H9 (cell line): ENCODE measurements around the gene COX8C. TPM values are rescaled to one million over a fixed set of nuclear protein-coding genes. Genes with fewer than 3 reads are reported as not detected.

ENCODE experiments used
- DNase-seq: peaks from one replicate; pipeline ENCODE4 v3.0.0-alpha.2; 2017
- H2AFZ ChIP-seq: one replicate; pipeline ENCODE4 v1.6.1; 2013; ENCODE audit warnings: mild to moderate bottlenecking, low read length, control low read depth, moderate library complexity
- H2AK5ac ChIP-seq: 2 replicates; pipeline ENCODE4 v1.6.1; 2013; ENCODE audit warnings: low read length, control low read depth, mixed read lengths; ENCODE audit not compliant: insufficient read length
- H2BK120ac ChIP-seq: one replicate; pipeline ENCODE4 v1.6.1; 2013; ENCODE audit warnings: low read depth, mild to moderate bottlenecking, low read length, control low read depth, inconsistent platforms; ENCODE audit not compliant: poor library complexity, severe bottlenecking
- H2BK12ac ChIP-seq: 2 replicates; pipeline ENCODE4 v1.6.1; 2013; ENCODE audit warnings: low read length, control low read depth, mixed read lengths, low read depth; ENCODE audit not compliant: insufficient read length
- H2BK15ac ChIP-seq: 2 replicates; pipeline ENCODE4 v1.6.1; 2013; ENCODE audit warnings: low read depth, low read length, control low read depth
- H2BK20ac ChIP-seq: one replicate; pipeline ENCODE4 v1.6.1; 2013; ENCODE audit warnings: low read depth, mild to moderate bottlenecking, low read length, control low read depth, inconsistent platforms; ENCODE audit not compliant: poor library complexity, severe bottlenecking
- H2BK5ac ChIP-seq: 2 replicates; pipeline ENCODE4 v1.6.1; 2013; ENCODE audit warnings: low read length, control low read depth, mixed read lengths; ENCODE audit not compliant: insufficient read length
- H3K14ac ChIP-seq: 2 replicates; pipeline ENCODE4 v1.6.1; 2013; ENCODE audit warnings: low read length, control low read depth; ENCODE audit not compliant: insufficient read depth
- H3K18ac ChIP-seq: 2 replicates; pipeline ENCODE4 v1.6.1; 2013; ENCODE audit warnings: low read depth, mild to moderate bottlenecking, mixed read lengths, low read length, control low read depth; ENCODE audit not compliant: insufficient read length
- H3K23ac ChIP-seq: 2 replicates; pipeline ENCODE4 v1.6.1; 2013; ENCODE audit warnings: low read length, control low read depth, mixed read lengths, low read depth; ENCODE audit not compliant: insufficient read length
- H3K23me2 ChIP-seq: 2 replicates; pipeline ENCODE4 v1.6.1; 2013; ENCODE audit warnings: low read depth, mild to moderate bottlenecking, mixed read lengths, low read length, control low read depth; ENCODE audit not compliant: insufficient read length, poor library complexity, severe bottlenecking
- H3K27ac ChIP-seq: 2 replicates; pipeline ENCODE4 v1.5.1; 2013; ENCODE audit warnings: low read length, control low read depth, mixed read lengths, low read depth; ENCODE audit not compliant: insufficient read length
- H3K27me3 ChIP-seq: 2 replicates; pipeline ENCODE4 v1.6.1; 2013; ENCODE audit warnings: low read length, control low read depth, inconsistent platforms; ENCODE audit not compliant: insufficient read depth
- H3K4ac ChIP-seq: 2 replicates; pipeline ENCODE4 v1.6.1; 2013; ENCODE audit warnings: low read depth, mild to moderate bottlenecking, control low read depth, inconsistent platforms, low read length, moderate library complexity
- H3K4me1 ChIP-seq: 2 replicates; pipeline ENCODE4 v1.6.1; 2013; ENCODE audit warnings: low read length, control low read depth, inconsistent platforms; ENCODE audit not compliant: insufficient read depth
- H3K4me2 ChIP-seq: 2 replicates; pipeline ENCODE4 v1.6.1; 2013; ENCODE audit warnings: low read length, control low read depth, mixed read lengths; ENCODE audit not compliant: insufficient read length, insufficient read depth
- H3K56ac ChIP-seq: 2 replicates; pipeline ENCODE4 v1.6.1; 2013; ENCODE audit warnings: low read depth, mild to moderate bottlenecking, mixed read lengths, low read length, control low read depth; ENCODE audit not compliant: insufficient read length
- H3K79me1 ChIP-seq: 2 replicates; pipeline ENCODE4 v1.6.1; 2013; ENCODE audit warnings: low read depth, mild to moderate bottlenecking, moderate library complexity, low read length, control low read depth, inconsistent platforms; ENCODE audit not compliant: insufficient read depth, poor library complexity, severe bottlenecking
- H3K79me2 ChIP-seq: 2 replicates; pipeline ENCODE4 v1.6.1; 2013; ENCODE audit warnings: low read length, control low read depth, inconsistent platforms; ENCODE audit not compliant: insufficient read depth
- H3K9ac ChIP-seq: 2 replicates; pipeline ENCODE4 v1.6.1; 2013; ENCODE audit warnings: low read length, control low read depth, mixed read lengths; ENCODE audit not compliant: insufficient read length; ENCODE audit errors: extremely low read depth
- H3K9me3 ChIP-seq: one replicate; pipeline ENCODE4 v1.6.1; 2013; ENCODE audit warnings: low read depth, low read length, inconsistent platforms; ENCODE audit not compliant: control insufficient read depth
- H3T11ph ChIP-seq: one replicate; pipeline ENCODE4 v1.6.1; 2013; ENCODE audit warnings: mild to moderate bottlenecking, low read length, control low read depth, inconsistent platforms
- H4K20me1 ChIP-seq: one replicate; pipeline ENCODE4 v1.6.1; 2013; ENCODE audit not compliant: control insufficient read depth, insufficient read length, insufficient read depth
- H4K5ac ChIP-seq: 2 replicates; pipeline ENCODE4 v1.6.1; 2013; ENCODE audit warnings: low read depth, mild to moderate bottlenecking, mixed read lengths, low read length, control low read depth; ENCODE audit not compliant: insufficient read length
- H4K8ac ChIP-seq: replicated peaks from 2 replicates; pipeline ENCODE4 v1.6.1; 2013; ENCODE audit warnings: low read length, control low read depth, mixed read lengths, low read depth; ENCODE audit not compliant: insufficient read length
- H4K91ac ChIP-seq: 2 replicates; pipeline ENCODE4 v1.6.1; 2013; ENCODE audit warnings: low read depth, mild to moderate bottlenecking, moderate library complexity, mixed read lengths, low read length, control low read depth; ENCODE audit not compliant: insufficient read length
- H3K27ac Mint-ChIP-seq, 3 experiments: 2 replicates in 2 of 3; 3 replicates in 1 of 3; pipeline ENCODE4 v1.8.0; 2020 to 2021; ENCODE audit warnings: mixed read lengths in 3 of 3, mild to moderate bottlenecking in 1 of 3, moderate library complexity in 1 of 3
- H3K27me3 Mint-ChIP-seq: 2 replicates; pipeline ENCODE4 v1.8.0; 2021; ENCODE audit warnings: low read depth, mild to moderate bottlenecking, moderate library complexity, mixed read lengths
- H3K36me3 Mint-ChIP-seq, 3 experiments: 2 replicates in 2 of 3; 3 replicates in 1 of 3; pipeline ENCODE4 v1.8.0; 2020 to 2021; ENCODE audit warnings: low read depth in 3 of 3, mixed read lengths in 3 of 3; ENCODE audit not compliant: insufficient read depth in 1 of 3
- H3K4me1 Mint-ChIP-seq, 2 experiments: 2 replicates each; pipeline ENCODE4 v1.8.0; 2020; ENCODE audit warnings: mixed read lengths in 2 of 2
- H3K4me3 Mint-ChIP-seq, 2 experiments: 2 replicates in 1 of 2; 3 replicates in 1 of 2; pipeline ENCODE4 v1.8.0; 2020 to 2021; ENCODE audit warnings: mild to moderate bottlenecking in 2 of 2, mixed read lengths in 2 of 2, moderate library complexity in 1 of 2
- H3K9me3 Mint-ChIP-seq, 2 experiments: 2 replicates in 1 of 2; 3 replicates in 1 of 2; pipeline ENCODE4 v1.8.0; 2020; ENCODE audit warnings: mild to moderate bottlenecking in 2 of 2, mixed read lengths in 2 of 2, moderate library complexity in 1 of 2
- WGBS: extraction: QIAGEN DNeasy Blood & Tissue Kit; methylation state at CpG from one replicate; pipeline ENCODE4 v1.1.7; 2013; ENCODE audit warnings: missing lambda C conversion rate, low lambda C conversion rate, mixed read lengths; ENCODE audit not compliant: insufficient read length; ENCODE audit errors: extremely low coverage; 5-methylcytosine and 5-hydroxymethylcytosine counted together
- total RNA-seq: library from RNA; stranded (reverse); gene quantifications from 2 replicates; pipeline ENCODE4 v1.2.1, GENCODE V29; 2021
- TF ChIP-seq, protein P1 (sequence below): fragments of 200-600 bp; sonication (generic); conservative IDR thresholded peaks from 3 replicates; pipeline ENCODE4 v1.8.0; 2021; ENCODE audit warnings: antibody characterized with exemption, mild to moderate bottlenecking

The COX8C gene
- total RNA-seq, 1 experiment from 2014 or later: not detected

- Histone ChIP-seq H3K18ac (no peak overlapping the region), H3K56ac (no peak overlapping the region), H4K20me1 (no peaks in the 10 kb centered on the region), H3K9ac (no peak overlapping the region), H2AK5ac (no peak overlapping the region), H3K14ac (no peak overlapping the region), H3K4ac (no peak overlapping the region), H4K8ac (no peak overlapping the region), H4K5ac (no peak overlapping the region), H3K79me2 (no peaks in the 10 kb centered on the region), H2BK20ac (no peak overlapping the region), H2BK15ac (no peak overlapping the region), H3K4me1 (0 out of 2 replicates have a peak, but pooled peaks cover 2% of the 10 kb centered on the region), H3K27me3 (no peaks in the 10 kb centered on the region), H3K27ac (no peak overlapping the region), H2BK5ac (no peak overlapping the region), H3K9me3 (peaks cover 24% of the 10 kb centered on the region), H3K4me2 (no peak overlapping the region), H3K23me2 (peaks cover 7% of the 10 kb centered on the region), H2BK12ac (no peak overlapping the region), H4K91ac (no peak overlapping the region), H3T11ph (no peak overlapping the region), H2AFZ (no peak overlapping the region), H2BK120ac (no peak overlapping the region), H3K79me1 (no peaks in the 10 kb centered on the region), H3K23ac (no peak overlapping the region)
- H3K27ac Mint-ChIP-seq: no peak overlapping the region; a peak in 1 of 7 replicates
- WGBS: no CpG with 5 or more reads among the region's 4 CpGs
- peak; percentile 72 for DNase-seq
- H3K9me3 Mint-ChIP-seq: peaks cover 36% of the 10 kb centered on the region in 2 experiments
- H3K4me3 Mint-ChIP-seq: no peak overlapping the region
- peaks cover 22 to 25% of the 10 kb centered on the region in 2 experiments for H3K4me1 Mint-ChIP-seq
- no peaks in the 10 kb centered on the region; the same call in 1 of the 2 replicates for H3K27me3 Mint-ChIP-seq
- TF ChIP-seq, protein P1, sequence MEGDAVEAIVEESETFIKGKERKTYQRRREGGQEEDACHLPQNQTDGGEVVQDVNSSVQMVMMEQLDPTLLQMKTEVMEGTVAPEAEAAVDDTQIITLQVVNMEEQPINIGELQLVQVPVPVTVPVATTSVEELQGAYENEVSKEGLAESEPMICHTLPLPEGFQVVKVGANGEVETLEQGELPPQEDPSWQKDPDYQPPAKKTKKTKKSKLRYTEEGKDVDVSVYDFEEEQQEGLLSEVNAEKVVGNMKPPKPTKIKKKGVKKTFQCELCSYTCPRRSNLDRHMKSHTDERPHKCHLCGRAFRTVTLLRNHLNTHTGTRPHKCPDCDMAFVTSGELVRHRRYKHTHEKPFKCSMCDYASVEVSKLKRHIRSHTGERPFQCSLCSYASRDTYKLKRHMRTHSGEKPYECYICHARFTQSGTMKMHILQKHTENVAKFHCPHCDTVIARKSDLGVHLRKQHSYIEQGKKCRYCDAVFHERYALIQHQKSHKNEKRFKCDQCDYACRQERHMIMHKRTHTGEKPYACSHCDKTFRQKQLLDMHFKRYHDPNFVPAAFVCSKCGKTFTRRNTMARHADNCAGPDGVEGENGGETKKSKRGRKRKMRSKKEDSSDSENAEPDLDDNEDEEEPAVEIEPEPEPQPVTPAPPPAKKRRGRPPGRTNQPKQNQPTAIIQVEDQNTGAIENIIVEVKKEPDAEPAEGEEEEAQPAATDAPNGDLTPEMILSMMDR: no peak
- H3K36me3 Mint-ChIP-seq: peaks cover 30 to 54% (median 34%) of the 10 kb centered on the region in 3 experiments
Measured at GRCh38 chr14:93337143-93337753, 9.7 kb upstream of the COX8C start.
